Osteoblast (primary cell): ENCODE data around the gene IFI27L2. TPM values are rescaled to one million over a fixed set of nuclear protein-coding genes. Genes with fewer than 3 reads are reported as not detected.
A peak's percentile ranks its signal among the peaks of the same experiment; 100 is the strongest.

ENCODE experiments used
- DNase-seq: peaks from one replicate; pipeline ENCODE4 v3.0.0; 2011; ENCODE audit warnings: low spot score, mixed read lengths; ENCODE audit not compliant: insufficient read length; ENCODE audit errors: missing footprints
- H2AFZ ChIP-seq: 2 replicates; pipeline ENCODE4 v1.6.0; 2011; ENCODE audit warnings: mild to moderate bottlenecking, low read length
- H3K27ac ChIP-seq: 2 replicates; pipeline ENCODE4 v1.5.1; 2011; ENCODE audit warnings: mild to moderate bottlenecking, low read depth, low read length, moderate library complexity
- H3K27me3 ChIP-seq: 2 replicates; pipeline ENCODE4 v1.6.0; 2012; ENCODE audit warnings: mild to moderate bottlenecking, control low read depth, inconsistent platforms, low read length, moderate library complexity; ENCODE audit not compliant: insufficient read depth
- H3K36me3 ChIP-seq: 2 replicates; pipeline ENCODE4 v1.5.1; 2011; ENCODE audit warnings: mild to moderate bottlenecking, low read length, control low read depth, moderate library complexity; ENCODE audit not compliant: insufficient read depth
- H3K4me1 ChIP-seq: 2 replicates; pipeline ENCODE4 v1.5.1; 2011; ENCODE audit warnings: mild to moderate bottlenecking, low read length, control low read depth, moderate library complexity; ENCODE audit not compliant: insufficient read depth
- H3K4me2 ChIP-seq: 2 replicates; pipeline ENCODE4 v1.6.0; 2011; ENCODE audit warnings: mild to moderate bottlenecking, low read length; ENCODE audit not compliant: insufficient read depth
- H3K4me3 ChIP-seq: fragments of 200-600 bp; sonication (generic); 3 replicates; pipeline ENCODE4 v1.5.1; 2012; ENCODE audit warnings: mild to moderate bottlenecking, low read length, inconsistent platforms; ENCODE audit not compliant: insufficient read depth
- H3K79me2 ChIP-seq: 2 replicates; pipeline ENCODE4 v1.6.0; 2012; ENCODE audit warnings: mild to moderate bottlenecking, low read length, control low read depth, inconsistent platforms; ENCODE audit not compliant: insufficient read depth
- H3K9me3 ChIP-seq: 2 replicates; pipeline ENCODE4 v1.5.1; 2011; ENCODE audit warnings: low read depth, low read length, control low read depth
- H4K20me1 ChIP-seq: 2 replicates; pipeline ENCODE4 v1.6.0; 2012; ENCODE audit warnings: mild to moderate bottlenecking, low read length, control low read depth; ENCODE audit not compliant: insufficient read depth
- CTCF ChIP-seq: IDR thresholded peaks from 2 replicates; pipeline ENCODE4 v1.5.1; 2011; ENCODE audit warnings: mild to moderate bottlenecking, low read depth, low read length, moderate library complexity; ENCODE audit errors: extremely low read depth
- total RNA-seq: library from RNA; depleted of rRNA; stranded (reverse); fragments of >200 nt; gene quantifications from 2 replicates; pipeline ENCODE4 v1.2.3, GENCODE V29; 2012

The IFI27L2 gene
- total RNA-seq, 1 donor, result 76.7 TPM

- H3K4me2 ChIP-seq, result no peak overlapping the region
- no peak overlapping the region for H2AFZ ChIP-seq
Measured at GRCh38 chr14:94111276-94112095, 17.9 kb downstream of the IFI27L2 start.

GRCh38 chr14:94110552-94111181 lies 18.7 kb downstream of the IFI27L2 start, which contains the start of gene IFI27:
TSS of gene IFI27 (plus strand) at chr14:94110736.
- H3K4me1 ChIP-seq, result peaks cover 18% of the 10 kb centered on the region
- H3K9me3 ChIP-seq, result no peaks in the 10 kb centered on the region
- no peaks in the 10 kb centered on the region for H3K36me3 ChIP-seq
- no peak within 1 kb of the TSS for H3K27ac ChIP-seq
- H2AFZ ChIP-seq, result no peak within 1 kb of the TSS
- TF ChIP-seq CTCF, result no peak
- DNase-seq, result peak; percentile 87
- H3K4me3 ChIP-seq, result no peak within 1 kb of the TSS
- no peaks in the 10 kb centered on the region for H4K20me1 ChIP-seq
- H3K79me2 ChIP-seq, result no peaks in the 10 kb centered on the region
- H3K4me2 ChIP-seq, result no peak within 1 kb of the TSS
- H3K27me3 ChIP-seq, result peaks cover 2% of the 10 kb centered on the region

More at GRCh38 chr14:94111276-94112095, 17.9 kb downstream of the IFI27L2 start:
- Histone ChIP-seq H4K20me1 (no peaks in the 10 kb centered on the region), H3K27me3 (peaks cover 7% of the 10 kb centered on the region), H3K4me1 (peaks cover 18% of the 10 kb centered on the region), H3K4me3 (no peak overlapping the region), H3K27ac (no peak overlapping the region), H3K36me3 (no peaks in the 10 kb centered on the region), H3K9me3 (no peaks in the 10 kb centered on the region), H3K79me2 (no peaks in the 10 kb centered on the region)
- no peak for DNase-seq
- no peak for TF ChIP-seq CTCF

GRCh38 chr14:94109915-94110250 lies 19.5 kb downstream of the IFI27L2 start:
- Histone ChIP-seq H3K79me2 (no peaks in the 10 kb centered on the region), H3K27ac (no peak overlapping the region), H4K20me1 (no peaks in the 10 kb centered on the region), H3K36me3 (no peaks in the 10 kb centered on the region), H3K9me3 (no peaks in the 10 kb centered on the region), H3K27me3 (no peaks in the 10 kb centered on the region), H2AFZ (no peak overlapping the region), H3K4me3 (no peak overlapping the region), H3K4me1 (peaks cover 15% of the 10 kb centered on the region), H3K4me2 (no peak overlapping the region)
- no peak for DNase-seq
- TF ChIP-seq CTCF, result no peak

GRCh38 chr14:94104731-94105130 lies 24.7 kb downstream of the IFI27L2 start:
- H3K36me3 ChIP-seq, result no peaks in the 10 kb centered on the region
- TF ChIP-seq CTCF, result no peak

More at GRCh38 chr14:94104731-94105130, 24.7 kb downstream of the IFI27L2 start:
- Histone ChIP-seq H3K79me2 (no peaks in the 10 kb centered on the region), H2AFZ (no peak overlapping the region), H3K27me3 (no peaks in the 10 kb centered on the region), H3K4me3 (no peak overlapping the region), H3K27ac (no peak overlapping the region), H4K20me1 (no peaks in the 10 kb centered on the region), H3K4me1 (peaks cover 16% of the 10 kb centered on the region), H3K9me3 (no peaks in the 10 kb centered on the region), H3K4me2 (no peak overlapping the region)
- DNase-seq, result no peak
